Measurements from ENCODE around the gene FAM90A26.
"Not testable (repeated sequence)": the region's sequence is repeated elsewhere in the genome, so short reads cannot be mapped to it uniquely, and the experiment has no call there.

DNA sequence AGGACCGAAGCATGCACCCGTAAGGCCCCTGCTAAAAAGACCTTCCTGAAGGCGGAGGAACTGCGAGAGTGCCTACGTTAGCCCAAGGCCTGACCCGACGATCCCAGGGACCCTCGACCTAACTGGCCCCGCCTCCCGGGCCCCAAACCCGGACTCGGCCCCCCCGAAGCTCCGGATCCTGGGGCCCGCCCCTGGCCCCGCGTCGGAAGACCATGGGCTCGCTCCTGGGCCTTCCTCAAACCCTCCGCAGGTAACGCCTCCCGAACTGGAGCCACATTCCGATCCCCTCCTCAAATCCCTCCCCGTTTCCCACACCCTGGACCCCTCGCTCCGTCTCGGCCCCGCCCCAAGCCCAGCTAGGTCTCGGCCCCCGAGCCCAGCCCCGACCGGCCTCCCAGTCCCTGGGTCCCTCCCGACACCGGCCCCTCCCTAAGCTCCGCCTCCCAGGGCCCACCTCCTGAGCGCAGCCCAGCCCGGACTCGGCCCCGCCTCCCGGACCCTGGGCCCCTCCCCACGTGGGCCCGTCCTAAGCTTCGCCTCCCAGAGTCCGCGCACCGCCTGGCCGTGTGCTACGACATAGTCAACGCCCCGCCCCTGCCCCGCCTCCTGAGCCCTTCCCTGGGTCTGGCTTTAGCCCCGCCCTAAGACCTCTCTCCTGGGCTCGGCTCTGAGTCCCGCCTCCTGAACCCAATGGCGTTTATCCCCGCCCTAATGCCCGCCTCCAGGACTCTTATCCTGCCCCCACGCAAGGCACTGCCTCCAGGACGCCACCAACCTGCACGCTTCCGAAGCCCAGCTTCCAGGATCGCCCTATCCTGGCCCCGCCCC, 17.8 kb upstream of the FAM90A26 start:
- TF ChIP-seq, protein P1, sequence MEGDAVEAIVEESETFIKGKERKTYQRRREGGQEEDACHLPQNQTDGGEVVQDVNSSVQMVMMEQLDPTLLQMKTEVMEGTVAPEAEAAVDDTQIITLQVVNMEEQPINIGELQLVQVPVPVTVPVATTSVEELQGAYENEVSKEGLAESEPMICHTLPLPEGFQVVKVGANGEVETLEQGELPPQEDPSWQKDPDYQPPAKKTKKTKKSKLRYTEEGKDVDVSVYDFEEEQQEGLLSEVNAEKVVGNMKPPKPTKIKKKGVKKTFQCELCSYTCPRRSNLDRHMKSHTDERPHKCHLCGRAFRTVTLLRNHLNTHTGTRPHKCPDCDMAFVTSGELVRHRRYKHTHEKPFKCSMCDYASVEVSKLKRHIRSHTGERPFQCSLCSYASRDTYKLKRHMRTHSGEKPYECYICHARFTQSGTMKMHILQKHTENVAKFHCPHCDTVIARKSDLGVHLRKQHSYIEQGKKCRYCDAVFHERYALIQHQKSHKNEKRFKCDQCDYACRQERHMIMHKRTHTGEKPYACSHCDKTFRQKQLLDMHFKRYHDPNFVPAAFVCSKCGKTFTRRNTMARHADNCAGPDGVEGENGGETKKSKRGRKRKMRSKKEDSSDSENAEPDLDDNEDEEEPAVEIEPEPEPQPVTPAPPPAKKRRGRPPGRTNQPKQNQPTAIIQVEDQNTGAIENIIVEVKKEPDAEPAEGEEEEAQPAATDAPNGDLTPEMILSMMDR (IDR thresholded peaks at IDR 0.05; ENCODE audit: insufficient read depth, low read length, poor library complexity, severe bottlenecking) = not testable (repeated sequence)
- not testable (repeated sequence) for TF ChIP-seq EZH2phosphoT487 (conservative IDR thresholded peaks at IDR 0.05; ENCODE audit: low read length)
